ENCODE results near the gene STARD8.
"Not testable (repeated sequence)": the region's sequence is repeated elsewhere in the genome, so short reads cannot be mapped to it uniquely, and the experiment has no call there.

The STARD8 gene

GRCh38 chrX:68688931-68689330 is 41.5 kb downstream of the STARD8 start:
- not testable (repeated sequence) for DNase-seq (ENCODE audit: low read depth in 2 of 3, low spot score in 1 of 3)

DNA sequence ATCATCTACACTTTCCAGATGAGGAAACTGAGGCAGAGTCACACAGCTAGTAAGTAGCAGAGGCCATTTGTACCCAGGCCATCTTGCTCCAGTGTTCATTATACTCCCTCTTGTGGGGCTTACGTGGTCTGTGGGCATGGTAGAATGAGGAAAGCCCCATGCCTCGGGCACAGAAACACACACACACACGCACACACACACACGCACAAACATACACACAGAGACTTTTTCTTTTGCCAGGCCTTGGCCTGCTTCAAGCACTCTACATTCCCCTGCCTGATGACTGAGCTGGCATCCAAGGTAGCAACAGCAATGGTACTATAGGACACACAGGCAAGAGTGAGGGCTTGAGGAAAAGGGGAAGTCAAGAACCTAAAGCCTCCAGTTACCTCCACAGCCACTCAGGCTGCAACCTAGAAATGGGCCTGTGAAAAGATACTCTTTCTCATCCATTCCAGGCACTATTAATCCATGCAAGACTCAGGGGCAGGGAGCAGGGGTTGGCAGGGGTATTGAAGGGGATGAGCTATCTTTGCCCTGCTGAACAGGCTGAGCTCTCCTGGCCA is 43.6 kb downstream of the STARD8 start:
- DNase-seq (ENCODE audit: low read depth in 2 of 3, low spot score in 1 of 3): no peak

DNA sequence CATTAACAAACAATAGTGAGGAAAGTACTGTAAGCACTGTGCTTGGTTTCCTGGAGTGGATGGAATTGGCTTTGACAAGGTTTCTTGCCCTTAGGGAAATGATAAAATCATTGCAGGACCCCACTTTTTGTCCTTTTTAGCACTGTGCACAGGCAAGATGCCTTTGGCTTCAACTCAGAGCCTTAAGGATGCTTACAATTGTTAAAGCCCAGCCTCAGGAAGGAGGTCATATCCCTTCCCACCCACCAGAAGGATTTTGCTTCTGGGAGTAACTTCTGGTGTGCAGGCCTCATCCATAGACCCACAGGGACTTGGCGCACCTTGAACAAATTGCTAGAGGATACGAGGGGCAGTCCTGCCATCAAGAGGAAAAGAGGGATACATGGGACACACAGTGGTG is 44.5 kb downstream of the STARD8 start:
- DNase-seq (ENCODE audit: low read depth in 2 of 3, low spot score in 1 of 3): no peak

GRCh38 chrX:68692651-68693050 is 45.2 kb downstream of the STARD8 start:
- no peak for DNase-seq (ENCODE audit: low read depth in 2 of 3, low spot score in 1 of 3)

DNA sequence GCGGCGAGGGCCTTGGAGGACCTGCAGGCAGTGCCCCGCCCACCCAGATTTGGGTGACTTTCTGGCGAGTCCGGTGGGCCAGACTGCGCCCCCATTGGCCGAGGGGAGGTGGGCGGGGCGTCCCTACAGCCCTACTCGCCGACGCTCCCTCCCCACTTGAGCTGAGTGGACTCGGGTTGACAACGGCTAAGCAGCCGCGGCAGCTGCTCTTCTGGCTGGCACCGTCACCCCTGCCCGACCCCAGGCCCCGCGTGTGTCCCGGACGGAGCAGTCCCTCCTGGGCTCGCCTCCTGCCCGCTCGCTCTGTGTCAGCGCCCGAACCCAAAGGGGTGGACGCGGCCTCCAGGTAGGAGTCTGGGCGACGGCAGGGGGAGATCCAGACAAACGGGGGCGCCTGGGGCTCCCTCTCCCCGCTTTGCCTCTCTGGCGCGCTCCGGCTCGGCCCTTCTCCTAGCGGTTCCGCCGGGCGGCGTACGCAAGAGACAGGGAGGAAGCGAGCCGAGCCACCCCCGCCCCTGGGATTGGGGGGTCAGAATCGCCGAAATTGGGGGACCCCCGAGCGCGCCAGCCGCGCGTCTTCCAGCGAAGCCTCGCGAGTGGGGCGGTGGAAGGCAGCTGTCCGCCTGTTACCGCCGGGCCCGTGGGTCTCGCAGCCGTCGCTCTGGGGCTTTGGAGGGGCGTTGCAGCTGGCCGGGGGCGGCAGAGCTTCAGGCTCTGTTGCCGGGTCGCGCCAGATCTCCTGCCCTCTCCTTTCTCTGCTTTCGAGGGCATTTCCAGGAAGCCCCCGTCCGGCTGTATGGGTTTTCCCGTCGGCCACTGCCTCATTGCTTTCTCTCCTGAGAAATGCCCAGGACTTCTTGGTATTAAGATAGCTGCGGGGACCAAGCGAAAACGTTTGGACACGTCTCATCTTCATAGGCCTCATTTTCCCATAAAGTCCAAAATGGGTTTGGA is 46.3 kb downstream of the STARD8 start:
- no peak for DNase-seq (ENCODE audit: low read depth in 2 of 3, low spot score in 1 of 3)

DNA sequence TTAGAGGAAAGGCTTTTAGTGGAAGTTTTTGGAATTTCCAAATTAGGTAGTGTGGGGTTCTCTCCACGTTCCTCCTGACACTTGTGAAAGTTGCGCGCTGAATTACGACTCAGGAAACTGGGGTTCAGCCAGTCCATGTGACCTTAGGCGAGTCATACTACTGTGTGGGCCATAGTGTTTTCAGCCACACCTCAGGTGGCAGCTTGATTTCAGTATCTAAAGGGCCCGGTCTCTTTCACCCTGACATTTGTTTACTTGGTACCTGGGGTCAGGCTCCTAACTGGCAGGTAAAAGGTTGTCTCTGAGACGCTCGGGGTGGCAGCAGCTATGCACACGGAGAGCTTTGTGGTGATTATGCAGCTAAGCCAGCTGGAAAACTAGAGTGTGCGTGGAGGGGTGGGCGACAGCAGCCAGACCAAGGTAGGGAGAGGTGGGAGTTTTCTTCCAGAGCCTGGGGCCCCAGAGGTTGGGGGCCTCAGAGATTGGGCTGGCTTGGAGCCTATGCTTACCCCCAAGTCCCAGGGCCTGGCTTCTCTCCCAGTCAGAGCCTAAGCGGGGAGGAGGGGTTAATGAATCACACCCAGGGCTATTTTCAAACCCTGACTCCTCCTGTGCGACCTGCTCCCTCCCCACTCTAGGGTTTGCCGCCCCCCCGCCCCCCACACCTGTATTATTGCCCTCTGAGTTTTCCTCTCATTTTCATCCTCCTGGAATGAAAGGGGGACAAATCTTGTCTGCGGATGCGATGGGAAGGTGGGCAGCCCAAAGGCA is 47.2 kb downstream of the STARD8 start:
- no peak for DNase-seq (ENCODE audit: low read depth in 2 of 3, low spot score in 1 of 3)

DNA sequence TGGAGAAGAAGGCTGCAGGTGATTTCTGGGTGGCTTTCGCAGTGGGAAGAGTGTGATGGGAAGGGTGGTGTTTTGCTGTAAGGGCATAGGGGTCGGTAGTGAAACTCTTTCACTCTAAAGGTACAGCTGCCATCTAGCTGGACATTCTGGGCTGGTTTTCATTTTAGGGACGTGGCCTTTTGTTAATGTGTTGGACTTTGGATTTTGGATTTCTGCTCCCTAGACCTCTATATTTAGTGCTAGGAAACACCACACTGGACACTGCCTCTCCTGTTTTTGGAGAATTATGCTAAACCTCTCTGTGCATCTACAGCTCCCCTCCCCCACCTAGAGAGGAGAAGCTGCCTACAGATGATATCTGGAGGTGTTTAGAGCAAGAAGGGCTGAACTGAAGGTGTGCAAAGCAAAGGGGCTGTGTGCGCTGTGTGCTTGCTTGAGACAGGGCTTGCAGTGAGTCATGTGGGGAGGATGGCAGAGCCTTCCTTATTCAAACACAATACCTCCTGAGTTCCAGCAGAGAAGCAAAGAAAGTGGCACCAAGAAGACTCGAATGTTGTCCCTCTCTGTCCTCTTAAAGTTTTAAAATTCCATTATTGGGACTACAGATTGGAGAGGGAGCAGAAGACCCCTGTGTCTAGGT is 47.9 kb downstream of the STARD8 start:
- DNase-seq (ENCODE audit: low read depth in 2 of 3, low spot score in 1 of 3): no peak

GRCh38 chrX:68696267-68696990 is 49.0 kb downstream of the STARD8 start:
- DNase-seq (ENCODE audit: low read depth in 2 of 3, low spot score in 1 of 3): no peak

DNA sequence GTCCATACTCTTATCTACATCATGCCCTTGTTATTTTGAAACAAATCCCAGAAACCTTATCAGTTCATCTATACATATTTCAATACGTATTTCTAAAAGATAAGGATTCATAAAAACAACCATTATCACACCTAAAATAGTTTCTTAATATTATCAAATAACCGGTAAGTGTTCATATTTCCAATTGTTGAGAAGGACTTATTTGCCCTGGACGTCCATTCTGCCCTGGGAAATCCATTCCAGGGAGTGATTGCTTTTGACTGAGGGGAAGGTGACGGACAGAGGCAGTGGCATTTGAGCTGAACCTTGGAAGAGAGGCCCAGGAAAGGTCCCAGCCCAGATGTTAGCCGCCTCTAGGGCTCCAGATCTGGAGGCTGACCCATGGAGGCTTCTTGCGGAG is 49.6 kb downstream of the STARD8 start:
- no peak for DNase-seq (ENCODE audit: low read depth in 2 of 3, low spot score in 1 of 3)

DNA sequence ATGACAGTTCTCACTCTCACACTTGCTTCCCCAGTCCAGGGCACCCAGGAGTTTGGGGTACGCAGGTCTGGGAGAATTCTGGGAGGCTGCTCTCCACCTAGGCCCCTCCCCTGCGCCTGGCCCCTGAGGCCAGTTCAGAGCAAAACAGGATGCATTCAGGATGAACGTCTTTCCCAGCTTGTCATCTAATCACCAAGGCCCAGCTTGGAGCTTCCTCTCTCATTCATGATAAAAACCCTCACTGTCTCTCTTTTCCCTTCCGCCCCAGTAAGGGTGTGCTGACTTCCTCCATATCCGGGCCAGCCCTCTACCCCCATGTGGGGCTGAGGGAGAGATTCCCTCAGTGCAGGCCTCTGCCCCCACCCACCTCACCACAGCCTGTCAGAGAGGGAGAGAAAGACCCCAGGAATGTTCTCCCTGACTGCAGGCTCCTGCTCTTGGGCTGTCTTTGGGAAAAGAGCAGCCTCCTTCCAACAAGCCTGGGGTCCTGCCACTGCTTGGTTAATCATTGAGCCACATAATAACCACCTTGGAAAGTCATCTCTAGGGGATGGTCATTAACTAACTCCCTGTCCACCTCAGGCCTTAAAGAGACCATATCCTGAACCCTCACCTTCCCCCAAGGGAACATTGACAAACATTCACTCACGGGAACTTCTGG is 50.1 kb downstream of the STARD8 start:
- no peak for DNase-seq (ENCODE audit: low read depth in 2 of 3, low spot score in 1 of 3)

DNA sequence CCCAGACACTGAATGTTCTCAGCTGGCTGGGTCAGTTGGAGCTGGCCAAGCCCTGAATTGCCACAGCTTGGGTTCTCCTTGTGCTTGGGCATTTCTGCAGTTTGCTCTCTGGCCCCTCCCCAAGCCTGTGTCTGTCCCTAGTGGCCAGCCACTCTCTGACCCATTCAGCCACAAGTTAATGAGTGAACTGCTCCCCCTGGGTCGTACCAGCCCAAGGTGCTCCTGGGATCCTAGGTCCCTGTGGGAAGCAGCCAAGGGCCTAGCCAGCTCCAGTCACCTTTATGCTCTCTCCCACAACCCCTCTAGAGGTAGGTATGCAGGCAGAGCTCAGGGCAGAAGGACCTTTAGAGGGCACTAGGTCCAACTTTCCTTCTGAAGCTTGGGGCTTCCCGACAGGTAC is 51.5 kb downstream of the STARD8 start:
- DNase-seq (ENCODE audit: low read depth in 2 of 3, low spot score in 1 of 3): no peak

DNA sequence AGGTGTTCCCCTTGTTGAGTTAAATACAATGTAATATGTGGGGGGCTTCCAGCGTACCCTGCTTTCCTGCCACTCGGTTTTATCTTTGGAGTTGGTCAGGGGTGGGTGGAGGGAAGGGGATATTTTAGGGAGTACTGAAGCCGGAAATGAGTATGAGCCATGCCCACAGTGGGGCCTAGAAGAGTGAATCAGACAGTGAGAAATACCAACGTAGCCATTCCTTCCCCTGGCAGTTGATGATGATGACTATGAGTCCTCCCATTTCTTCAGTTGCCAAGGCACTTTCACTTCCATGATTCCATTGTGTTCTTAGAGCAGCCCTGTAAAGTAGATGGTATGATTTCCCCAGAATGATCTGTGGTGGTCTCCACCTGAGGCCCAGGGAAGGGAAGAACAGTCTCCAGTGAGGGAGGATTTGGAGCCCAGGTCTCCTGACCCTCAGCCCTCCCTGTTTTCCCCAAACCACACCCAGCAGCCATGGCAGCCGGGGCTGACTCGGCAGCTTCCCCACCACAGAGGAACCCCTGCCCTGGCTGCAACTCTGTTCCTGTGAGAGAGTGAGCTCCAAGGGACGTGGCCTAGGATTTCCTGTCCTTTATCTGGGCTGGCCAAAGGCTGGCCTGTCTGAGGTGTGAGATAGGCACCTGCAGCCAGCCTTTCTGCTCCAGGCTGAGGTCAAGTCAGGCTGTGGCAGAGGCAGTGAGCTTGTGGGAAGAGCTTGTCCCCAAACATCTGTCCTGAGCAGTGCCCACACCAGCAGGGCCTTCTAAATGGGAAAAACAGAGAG is 52.7 kb downstream of the STARD8 start:
- DNase-seq (ENCODE audit: low read depth in 2 of 3, low spot score in 1 of 3): no peak

GRCh38 chrX:68703369-68703768 is 55.9 kb downstream of the STARD8 start:
- DNase-seq (ENCODE audit: low read depth in 2 of 3, low spot score in 1 of 3): no peak

DNA sequence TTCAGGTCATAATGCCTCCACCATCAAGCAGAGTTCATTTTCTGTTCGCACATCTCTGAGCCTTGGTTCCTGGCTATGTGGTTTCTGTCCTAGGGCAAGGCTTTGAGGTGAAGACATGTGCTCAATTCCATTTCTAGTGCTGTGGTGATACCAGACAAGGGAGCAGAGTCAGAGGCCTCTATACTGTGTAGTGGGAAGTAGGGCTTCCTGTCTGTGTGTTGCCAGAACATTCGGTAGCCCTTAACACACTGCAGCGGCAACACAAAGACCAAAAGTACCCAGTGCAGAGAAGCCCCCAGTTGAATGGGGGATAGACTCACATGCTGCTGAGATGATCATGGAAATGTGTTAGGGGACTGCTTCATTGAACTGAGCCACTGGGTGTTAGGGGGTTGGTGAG is 56.4 kb downstream of the STARD8 start:
- DNase-seq (ENCODE audit: low read depth in 2 of 3, low spot score in 1 of 3): no peak

- DNase-seq (ENCODE audit: low read depth in 2 of 3, low spot score in 1 of 3): no peak
Measured at GRCh38 chrX:68705986-68706385, 58.5 kb downstream of the STARD8 start.

DNA sequence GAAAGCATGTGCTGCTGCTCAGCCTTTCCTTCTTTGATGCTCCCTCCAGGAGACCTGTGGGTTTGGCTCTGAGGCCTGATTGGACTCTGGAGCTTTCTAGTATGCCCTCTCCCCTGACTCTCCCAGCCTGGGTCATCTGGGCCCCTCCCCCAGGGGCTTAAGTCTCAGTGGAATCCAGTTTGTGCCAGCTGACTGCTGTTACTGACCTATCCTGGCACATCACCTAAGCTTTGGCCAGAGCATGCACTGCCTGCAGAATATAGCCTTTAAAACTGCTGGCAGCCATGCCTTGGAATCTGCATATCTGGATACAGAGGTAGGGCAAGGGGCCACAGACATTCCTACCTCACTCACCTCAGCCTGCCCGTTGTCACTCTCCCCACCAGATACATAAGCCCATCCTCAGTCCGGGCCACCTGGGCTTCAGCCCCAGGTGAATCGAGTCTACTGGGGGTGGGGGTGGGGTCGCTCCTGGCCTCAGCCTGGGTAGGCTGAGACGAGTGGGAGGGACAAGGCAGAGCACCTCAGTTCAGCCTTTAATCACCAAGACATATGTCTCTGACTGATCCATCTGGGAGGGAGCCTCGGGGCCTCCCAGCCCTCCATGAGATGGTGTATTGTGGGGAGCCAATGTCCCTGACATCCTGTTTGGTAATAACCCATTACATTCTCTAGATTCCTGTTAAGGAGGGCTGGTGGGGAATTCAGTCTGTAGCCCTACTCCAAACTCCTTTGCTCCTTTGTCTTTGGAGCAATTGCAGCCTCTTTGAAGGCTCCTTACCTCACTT is 61.2 kb downstream of the STARD8 start:
- DNase-seq (ENCODE audit: low read depth in 2 of 3, low spot score in 1 of 3): no peak

GRCh38 chrX:68710870-68711576 is 63.6 kb downstream of the STARD8 start:
- DNase-seq (ENCODE audit: low read depth in 2 of 3, low spot score in 1 of 3): no peak

GRCh38 chrX:68711845-68712244 is 64.4 kb downstream of the STARD8 start:
- DNase-seq (ENCODE audit: low read depth in 2 of 3, low spot score in 1 of 3): no peak

Data from stimulated activated CD4-positive, alpha-beta T cell treated with anti-CD3 and anti-CD28 coated beads, Interleukin-12 subunit alpha, Interleukin-12 subunit beta, amount 100 ng/mL, for 48 hours (primary cell).